NCI-H510A (cell line): ENCODE data around the gene LRRC38.

Experiments
- DNase-seq: peaks from one replicate; lab custom pipeline; 2025; lab: John Stamatoyannopoulos, UW

The LRRC38 gene

DNA sequence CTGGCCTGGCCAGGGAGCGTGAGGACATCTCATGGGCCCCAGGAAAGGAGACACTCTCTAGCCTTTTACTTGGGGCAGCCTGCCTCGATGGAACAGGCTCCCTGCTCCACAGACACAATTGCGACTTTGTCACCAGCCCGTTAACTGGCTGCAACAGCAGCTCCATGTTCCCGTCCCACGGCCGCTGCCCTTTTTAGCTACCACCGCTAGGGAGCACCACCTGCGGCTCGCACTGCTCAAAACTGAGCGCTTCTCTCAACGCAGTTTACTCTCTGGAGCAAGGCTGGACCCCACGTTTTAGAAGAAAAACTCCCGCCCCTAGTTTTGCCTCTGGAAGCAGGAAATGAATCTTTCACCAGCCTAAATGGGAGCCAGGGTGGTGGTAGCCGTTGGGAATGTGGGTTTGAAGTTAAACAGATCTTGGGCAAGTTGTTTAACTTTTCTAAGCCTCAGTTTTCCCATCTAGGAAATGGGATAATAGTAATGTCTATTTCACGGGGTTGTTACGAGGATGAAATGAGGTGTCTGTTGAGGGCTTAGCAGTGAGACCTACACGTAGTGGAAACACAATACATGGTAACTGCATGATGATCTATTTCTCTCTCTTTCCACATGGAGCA, 3.5 kb upstream of the LRRC38 start:
- DNase-seq = no peak

DNA sequence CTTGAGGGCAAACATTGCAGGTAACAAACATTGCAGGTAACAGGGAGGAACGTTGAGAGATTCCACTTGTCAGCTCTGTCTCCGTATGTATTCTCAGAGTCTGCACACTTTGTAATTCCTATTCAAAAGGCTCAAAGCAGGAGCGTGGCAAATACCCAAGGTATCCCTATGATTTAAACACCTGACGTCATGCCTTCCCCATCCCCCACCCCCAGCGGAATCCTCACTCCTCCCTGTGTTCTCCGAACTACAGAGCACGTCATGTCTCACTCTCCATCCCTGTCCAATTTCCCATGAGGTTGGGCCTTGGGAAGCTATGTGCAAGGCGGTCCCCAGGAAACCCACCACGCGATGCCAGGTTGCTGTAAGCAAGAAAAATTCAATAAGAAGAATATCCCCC, 2.8 kb upstream of the LRRC38 start:
- DNase-seq = no peak

GRCh38 chr1:13514821-13515220, 1.0 kb upstream of the LRRC38 start:
- no peak for DNase-seq

DNA sequence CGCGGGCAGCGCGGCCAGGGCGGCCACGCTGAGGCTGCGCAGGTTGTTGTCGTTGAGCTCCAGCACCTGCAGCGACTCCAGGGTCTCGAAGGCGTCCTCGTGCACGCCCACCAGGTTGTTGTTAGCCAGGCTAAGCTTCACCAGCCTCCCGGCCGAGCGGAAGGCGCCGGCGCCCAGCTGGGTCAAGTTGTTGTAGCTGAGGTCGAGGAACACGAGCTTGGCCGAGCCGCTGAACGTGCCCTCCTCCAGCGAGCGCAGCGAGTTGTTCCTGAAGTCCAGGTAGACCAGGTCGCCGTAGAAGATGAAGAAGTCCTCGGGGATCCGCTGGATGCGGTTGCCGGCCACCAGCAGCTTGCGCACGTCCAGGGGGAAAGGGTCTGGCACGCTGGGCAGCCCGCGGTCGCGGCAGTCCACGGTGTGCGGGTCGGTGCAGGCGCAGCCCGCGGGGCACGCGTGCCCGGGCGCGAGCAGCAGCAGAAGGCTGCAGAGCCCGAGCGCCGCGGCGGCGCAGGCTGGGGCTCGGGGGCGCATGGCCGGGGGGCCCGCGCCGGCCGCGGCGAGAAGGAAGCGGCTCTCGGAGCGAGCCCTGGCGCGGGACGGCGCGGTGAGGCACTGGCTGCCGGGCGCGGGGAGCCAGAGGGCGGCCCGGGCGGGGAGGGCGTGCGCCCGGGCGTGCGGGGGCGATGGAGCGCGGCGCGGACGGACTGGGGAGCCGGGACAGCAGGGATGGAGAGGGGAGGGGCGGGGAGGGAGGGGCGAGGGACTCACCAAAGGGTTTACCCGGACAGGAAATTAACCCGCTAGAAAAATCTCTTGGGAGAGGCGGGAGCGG, 524 bp downstream of the LRRC38 start:
- DNase-seq = no peak

GRCh38 chr1:13512472-13512871, 1.3 kb downstream of the LRRC38 start:
- DNase-seq = no peak

DNA sequence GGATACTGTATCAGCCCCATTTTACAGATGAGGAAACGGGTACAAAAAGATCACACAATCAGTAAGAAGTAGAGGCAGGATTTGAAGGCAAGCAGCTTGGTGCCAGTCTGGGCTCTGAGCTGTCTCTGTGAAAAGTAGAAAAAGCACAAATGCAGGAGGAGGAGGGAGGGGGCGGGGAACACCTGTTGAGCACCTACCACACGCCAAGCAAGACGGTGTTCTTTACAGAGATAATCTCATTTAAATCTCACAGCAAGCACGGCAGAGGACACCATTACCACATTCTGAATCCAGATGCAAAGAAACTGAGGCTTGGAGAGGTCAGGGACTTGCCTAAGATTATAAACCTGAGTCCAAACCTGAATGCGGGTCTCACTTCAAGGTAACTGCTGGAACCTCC, 3.3 kb downstream of the LRRC38 start:
- DNase-seq = no peak

- DNase-seq = no peak
These were observed 6.7 kb downstream of the LRRC38 start for GRCh38 chr1:13507075-13507474.

DNA sequence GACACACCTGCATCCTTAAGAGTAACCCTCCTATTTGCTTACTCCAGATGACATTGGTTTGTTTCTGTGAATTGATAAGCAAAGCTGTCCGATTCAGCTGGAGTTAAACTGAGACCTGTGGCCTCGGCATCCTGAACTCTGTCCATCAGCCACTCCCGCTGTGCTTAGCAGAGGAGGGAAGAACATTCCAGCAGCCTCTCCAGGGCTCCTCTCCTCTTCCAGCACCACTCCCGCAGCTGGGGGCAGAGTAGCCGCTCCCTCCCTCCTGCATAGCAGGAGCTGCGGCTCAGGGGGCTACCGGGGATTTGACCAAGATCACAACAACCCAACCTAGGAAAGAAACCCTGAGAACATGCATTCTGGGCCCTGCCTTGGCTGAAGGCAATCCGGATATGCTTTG, 8.8 kb downstream of the LRRC38 start:
- DNase-seq = no peak

- no peak for DNase-seq
These were observed 13.0 kb downstream of the LRRC38 start for GRCh38 chr1:13500806-13501205.

DNA sequence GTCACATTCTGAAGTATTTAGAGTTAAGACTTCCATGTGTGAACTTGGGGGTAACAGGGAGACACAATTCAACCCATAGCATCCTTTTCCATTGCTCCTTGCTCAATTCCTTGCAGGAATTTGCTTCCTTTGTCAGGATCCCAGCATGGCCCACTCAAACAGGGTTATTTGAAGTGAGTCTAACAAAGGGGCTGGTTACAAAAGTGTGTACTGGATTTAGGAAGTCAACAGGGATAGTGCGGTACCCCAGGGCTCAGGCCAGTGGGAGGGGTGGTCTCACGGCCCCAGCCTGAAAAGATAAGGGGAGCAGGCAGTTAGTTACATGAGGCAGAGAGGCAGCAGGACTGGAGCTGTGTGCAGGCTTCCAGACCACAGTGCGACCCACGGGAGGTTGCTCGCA, 14.4 kb downstream of the LRRC38 start:
- DNase-seq = no peak

- no peak for DNase-seq
These were observed 15.2 kb downstream of the LRRC38 start for GRCh38 chr1:13498553-13498952.

DNA sequence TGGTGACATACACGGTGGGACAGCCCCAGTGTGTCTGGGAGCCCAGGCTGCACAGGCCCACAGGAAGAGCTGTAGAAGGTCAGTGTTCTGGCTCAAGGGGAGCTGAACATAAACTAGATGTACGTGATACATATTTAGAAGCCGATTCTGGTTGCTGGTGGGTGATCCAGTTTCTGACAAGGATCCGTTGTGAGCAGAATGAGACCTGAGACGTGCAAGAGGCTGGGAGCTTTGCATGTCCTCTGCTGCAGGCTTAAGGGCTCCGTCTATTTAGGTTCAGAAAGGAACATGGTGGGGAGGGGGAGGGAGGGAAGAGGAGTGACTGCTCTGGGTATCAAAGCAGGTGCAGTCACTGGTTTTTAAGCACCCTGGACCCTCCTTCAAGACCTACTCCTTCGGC, 18.6 kb downstream of the LRRC38 start:
- DNase-seq = no peak

DNA sequence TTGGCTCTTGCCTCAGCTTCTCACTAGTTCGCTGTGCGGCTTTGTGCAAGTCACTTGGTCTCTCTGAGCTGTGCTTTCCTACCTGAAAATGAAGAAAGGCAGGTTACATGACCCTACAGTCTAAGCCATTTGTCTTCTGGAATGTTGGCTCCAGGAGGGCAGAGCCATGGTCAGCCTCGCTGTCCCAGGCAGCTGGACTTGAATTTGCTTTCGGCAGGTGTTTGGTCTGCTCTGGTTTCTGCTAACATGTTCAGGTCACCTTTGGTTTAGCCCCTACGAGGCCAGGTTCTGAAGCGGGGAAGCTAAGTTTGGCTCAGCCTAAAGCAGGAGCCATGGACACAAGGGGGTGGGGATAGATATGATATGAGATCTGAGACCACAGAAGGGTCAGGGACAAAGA, 19.1 kb downstream of the LRRC38 start:
- no peak for DNase-seq

- DNase-seq = no peak
These were observed 19.8 kb downstream of the LRRC38 start for GRCh38 chr1:13494025-13494424.

GRCh38 chr1:13492711-13493110, 21.1 kb downstream of the LRRC38 start:
- DNase-seq = no peak

DNA sequence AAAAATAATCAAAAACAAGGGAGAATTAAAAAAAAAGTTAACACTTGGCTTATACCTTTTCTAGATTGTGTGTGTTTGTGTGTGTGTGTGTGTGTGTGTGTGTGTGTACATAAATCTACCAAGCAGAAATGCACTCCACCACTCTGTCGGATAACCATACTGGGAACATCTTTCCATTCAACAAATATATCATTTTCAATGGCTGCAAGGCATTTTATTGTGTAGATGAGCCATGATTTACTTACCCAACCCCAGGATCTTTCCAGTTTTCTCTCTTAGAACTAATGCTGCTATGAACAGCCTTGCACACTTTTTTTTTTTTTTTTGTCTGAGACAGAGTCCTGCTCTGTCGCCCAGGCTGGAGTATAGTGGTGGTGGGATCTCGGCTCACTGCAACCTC, 25.8 kb downstream of the LRRC38 start:
- no peak for DNase-seq

DNA sequence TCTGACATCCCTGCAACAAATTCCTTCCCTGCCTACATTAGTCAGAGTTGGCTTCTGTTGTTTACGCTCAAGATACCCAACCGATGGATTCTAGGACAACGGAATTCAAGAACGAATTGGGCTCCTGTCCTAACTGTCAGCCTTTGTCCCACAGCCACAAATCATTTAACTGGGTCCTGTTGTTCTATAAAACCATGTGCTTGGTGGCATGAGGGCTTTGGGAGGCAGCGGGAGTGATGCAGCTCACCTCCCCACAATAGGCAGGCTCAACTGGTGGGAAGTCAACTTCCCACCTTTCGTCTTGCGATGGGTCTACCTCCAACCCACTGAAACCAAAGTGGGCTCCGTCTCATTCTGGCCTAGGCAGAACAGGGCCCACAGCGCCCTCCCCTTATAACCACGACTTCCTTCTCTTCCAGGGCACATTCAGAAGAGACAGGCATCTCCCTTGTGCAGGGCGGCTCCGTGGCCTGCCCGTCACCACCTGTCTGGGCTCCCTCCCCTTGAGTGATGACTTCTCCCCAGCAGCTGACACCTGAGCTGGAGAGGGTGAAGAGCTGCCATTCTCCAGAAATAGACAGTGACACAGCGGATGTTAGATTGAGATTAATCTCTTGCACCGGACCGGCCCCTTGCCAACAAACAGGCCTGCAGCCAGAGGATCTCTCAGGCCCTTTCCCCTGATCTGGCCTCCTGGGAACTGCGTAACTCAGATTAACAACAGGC, 26.5 kb downstream of the LRRC38 start:
- peak; percentile 86 for DNase-seq

DNA sequence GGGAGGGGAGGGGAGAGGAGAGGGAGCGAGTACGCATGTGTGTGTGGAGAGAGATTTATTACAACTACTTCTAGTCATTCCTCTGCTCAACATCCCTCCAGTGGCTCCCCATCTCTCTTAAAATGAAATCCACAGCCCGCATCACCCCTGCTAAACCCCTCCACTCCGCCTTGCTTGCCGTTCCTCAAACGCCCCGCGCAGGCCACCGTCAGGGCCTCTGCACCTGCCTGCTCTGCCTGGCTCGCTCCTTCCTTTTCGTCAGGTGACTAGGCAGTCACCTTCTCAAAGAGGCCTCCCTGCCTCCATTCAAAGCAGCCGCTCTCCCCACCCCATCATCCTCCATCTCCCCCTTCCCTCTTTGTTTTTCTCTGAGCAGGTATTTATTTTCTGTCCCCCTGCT, 29.9 kb downstream of the LRRC38 start:
- DNase-seq = peak; percentile 46

DNA sequence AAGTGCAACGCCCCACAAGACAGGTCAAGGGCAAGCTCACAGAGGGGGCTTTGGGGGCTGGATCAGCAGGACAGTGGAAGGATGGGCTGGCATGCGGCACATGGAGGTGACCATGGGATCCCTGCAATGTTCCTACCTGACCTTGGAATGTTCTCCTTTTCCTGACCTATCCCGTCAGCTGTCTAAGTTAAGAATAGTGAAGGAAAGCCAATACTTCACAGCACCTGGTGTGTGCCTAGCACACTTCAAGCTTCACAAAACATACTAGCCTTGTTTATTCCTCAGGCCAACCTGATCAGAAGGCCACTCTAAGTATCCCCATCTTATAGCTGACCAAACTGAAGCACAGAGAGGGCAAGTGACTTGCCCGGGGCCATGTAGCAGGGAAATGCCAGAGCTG, 31.2 kb downstream of the LRRC38 start:
- DNase-seq = no peak

DNA sequence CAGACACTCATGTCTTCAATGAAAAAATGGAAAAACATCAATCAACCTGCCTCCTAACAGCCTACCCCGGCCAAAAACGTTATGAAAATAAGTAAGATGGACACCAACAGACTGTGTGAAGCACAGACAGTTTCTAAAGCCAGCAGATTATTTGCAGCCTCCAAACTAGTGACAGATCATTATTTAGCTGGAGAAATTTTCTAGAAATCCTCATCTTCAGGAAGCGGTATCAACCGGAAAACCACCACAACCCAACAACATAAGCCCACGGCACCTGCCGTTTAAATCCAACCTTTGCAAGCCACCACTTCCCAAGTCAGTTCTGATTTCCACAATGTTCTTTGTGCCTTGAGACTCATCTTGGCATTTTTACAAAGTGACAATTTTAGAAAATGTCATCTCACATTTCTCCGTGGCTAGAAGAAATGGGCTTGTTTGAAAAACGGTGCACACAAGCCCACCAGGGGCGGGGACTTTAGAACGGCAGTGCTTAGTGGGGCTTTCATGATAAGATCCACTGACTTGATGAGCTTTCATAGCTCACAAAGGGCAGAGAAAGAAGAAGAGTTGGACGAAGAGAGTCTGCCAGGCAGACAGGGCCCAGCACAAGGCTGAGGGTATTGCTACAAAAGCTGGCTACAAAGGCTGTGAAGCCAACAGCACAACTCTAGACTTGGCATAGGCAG, 34.5 kb downstream of the LRRC38 start:
- DNase-seq = no peak

GRCh38 chr1:13478692-13479091, 35.1 kb downstream of the LRRC38 start:
- no peak for DNase-seq

DNA sequence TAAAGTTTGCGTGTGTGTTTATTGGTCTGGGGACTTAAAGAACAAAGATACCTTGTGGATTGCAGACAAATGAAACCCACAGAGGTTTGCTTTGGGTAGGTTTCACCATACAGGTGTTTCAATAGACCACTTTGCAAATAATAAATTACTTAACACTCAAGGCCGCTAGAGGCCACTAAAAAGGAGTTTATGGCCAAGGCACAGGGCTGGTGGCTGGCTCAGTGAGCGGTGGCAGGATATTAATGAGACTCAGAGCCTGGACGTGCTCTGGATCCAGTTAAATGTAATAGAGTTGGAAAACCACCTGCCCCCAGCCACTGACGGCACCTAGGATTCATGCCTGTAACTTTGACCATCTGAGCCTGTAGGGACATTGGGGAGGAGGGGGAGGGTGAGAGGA, 44.5 kb downstream of the LRRC38 start:
- DNase-seq = no peak

GRCh38 chr1:13465515-13465914, 48.3 kb downstream of the LRRC38 start:
- DNase-seq = no peak
